Pulmonary artery endothelial cell (primary cell): Measurements from ENCODE around the gene CDK5RAP2. TPM values are rescaled to one million over a fixed set of nuclear protein-coding genes. Genes with fewer than 3 reads are reported as not detected.
"Not testable (repeated sequence)": the region's sequence is repeated elsewhere in the genome, so short reads cannot be mapped to it uniquely, and the experiment has no call there.

Experiments used
- DNase-seq: peaks from one replicate; pipeline ENCODE4 v3.0.0-alpha.2; 2011; ENCODE audit warnings: low read depth, low spot score
- total RNA-seq: library from RNA; depleted of rRNA; stranded (reverse); fragments of >200 nt; gene quantifications from 2 replicates; pipeline ENCODE4 v1.2.3, GENCODE V29; 2014

Gene CDK5RAP2
- total RNA-seq, 1 donor from 2014 or later, result 26.5 TPM

DNA sequence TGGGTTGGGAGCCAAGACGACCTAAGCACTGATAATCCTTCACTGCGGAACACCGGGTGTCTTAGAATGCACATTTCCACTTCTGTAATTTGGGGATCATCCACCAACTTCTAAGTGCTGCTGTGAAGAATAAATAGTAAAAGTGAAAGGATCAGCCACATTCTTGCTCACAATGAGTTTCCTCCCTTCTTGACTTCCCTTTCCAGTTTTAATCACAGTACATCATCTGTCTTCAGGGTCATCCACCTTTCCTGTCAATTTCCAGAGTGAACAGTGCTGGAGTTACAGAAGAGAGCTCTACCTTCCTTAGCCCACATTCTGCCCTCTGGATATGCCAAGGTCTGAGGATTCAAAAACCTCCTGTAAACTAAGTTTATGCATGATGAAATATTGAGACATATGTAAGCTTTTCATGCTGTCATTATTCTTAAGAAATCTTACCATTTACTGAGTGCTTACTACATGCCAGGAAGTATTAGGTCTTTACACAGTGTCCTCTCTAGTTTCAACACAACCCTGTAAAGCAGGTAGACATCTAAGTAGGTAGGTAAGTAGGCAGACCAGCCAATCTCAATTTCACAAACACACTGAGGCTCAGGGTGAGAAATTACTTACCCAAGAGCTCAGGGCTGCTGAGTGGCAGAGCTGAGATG, 105.2 kb downstream of the CDK5RAP2 start:
- no peak for DNase-seq

DNA sequence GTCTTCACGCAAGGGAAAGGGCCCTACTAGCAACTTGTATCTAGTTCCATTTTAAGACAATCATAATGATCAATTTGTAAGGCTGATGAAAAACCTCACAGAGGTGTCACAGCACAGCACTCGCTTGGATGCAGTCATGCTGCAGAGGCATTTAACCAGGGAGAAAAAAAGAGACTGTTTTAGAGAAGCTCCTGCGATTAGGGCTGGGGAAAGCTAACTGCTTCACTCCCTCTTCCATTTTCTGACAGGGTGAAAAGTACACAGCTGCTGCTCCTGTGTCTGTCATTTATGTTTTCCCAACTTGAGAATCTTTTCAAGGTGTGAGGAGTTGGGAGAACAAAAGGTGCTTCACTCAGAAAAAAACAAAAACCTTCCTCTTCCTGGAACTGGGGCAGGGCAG, 106.4 kb downstream of the CDK5RAP2 start:
- DNase-seq, result no peak

DNA sequence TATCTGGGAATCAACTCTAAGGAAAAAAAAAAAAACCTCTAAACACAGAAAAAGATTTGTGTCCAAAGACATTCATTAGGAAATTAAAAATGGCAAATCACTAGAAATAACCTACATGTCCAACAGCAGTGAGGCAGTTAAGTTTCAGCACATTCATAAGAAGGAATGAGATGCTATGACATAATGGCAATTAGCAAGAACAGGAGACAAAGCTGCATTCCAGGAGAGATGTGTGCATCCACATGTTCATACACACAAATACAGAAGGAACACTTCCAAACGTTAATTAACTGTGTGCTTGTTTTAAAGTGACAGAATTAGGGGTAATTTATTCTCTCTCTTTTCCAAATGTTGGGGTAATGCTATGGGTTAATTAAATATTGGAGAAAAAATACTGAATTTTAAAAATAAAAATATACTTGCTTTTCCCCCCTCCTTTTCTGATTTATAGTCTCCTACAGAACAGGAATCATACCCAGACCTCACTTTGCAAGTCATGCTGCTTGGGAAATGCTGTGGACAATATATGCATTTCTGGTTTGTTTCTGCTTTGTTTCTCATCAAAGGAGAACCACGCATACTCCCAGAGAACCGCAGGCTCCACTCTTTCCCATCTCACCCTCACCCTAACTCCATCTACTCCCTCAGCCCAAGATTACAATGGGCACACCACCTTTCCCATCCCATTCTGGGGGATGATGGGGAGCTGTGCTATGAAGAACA, 114.1 kb downstream of the CDK5RAP2 start:
- DNase-seq, result no peak

DNA sequence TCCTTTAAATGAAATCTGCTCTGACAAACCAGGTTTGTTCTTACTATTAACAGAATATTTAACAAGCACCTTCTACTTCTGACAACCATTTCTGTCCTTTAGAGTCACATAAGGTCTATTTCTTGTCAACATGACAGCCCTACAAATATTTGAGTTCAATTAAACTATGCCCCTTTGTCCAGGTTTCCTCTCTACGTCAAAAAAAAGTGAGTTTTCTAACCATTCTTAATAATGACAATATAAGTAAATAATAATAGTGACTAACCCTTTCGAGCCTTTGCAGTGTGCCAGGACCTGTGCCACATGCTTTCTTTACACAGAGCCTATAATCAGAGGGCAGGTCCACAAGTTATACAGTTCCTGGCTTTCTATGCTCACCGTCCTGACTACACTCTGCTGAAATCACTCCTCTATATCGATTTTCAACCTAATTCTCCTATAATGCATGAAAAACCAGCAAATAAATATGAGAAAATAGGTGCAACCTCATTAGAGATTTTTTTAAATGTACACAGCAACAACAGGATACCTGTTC, 115.0 kb downstream of the CDK5RAP2 start:
- no peak for DNase-seq

DNA sequence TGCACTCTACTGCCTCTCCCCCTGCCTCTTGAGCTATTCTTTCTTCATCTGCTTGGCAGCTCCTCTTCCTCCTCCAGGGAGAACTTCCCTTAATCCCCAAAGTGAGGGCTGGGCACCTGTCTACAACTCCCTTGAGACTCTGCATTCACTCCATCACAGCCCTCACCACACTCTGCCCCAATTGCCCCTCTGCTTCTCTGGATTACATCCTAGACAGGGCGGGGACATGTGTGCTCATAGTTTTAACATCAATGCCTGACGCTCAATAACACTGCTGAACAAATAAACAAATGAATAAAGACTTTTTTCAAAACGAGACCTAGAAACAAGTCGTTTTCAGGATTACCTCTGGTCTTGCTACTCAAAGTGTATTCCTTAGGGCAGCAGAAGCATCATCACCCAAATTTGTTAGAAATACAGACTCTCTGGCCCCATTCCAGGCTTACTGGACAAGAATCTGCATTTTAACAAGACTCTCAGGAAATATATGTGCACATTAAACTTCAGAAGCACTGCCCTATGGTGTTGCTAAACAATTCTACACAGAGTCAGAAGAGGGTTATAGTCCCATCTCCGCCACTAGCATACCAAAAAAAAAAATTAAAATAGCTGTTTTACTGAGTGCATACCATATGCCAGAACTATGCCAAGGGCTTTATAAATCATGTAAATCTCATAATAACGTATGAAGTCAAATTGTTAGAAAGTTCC, 115.6 kb downstream of the CDK5RAP2 start:
- DNase-seq, result no peak

DNA sequence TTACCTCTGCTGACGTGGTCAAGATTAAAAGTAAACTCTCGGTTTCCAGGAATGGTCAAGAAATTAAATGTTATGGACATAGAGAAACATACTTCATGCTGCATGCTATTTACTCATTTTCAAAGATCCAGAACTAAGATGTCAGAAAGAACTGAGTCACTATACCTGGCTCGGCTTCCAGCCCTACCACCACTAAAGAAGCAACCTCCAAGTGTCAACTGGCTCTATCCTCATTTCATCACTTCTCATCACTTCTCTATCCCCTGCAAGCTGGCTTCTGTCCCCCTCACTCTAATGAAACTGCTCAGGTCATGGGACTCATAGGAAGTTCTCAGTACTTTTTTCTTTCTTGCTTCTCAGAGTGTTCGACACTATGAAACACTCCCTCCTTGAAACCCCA, 116.2 kb downstream of the CDK5RAP2 start:
- no peak for DNase-seq

DNA sequence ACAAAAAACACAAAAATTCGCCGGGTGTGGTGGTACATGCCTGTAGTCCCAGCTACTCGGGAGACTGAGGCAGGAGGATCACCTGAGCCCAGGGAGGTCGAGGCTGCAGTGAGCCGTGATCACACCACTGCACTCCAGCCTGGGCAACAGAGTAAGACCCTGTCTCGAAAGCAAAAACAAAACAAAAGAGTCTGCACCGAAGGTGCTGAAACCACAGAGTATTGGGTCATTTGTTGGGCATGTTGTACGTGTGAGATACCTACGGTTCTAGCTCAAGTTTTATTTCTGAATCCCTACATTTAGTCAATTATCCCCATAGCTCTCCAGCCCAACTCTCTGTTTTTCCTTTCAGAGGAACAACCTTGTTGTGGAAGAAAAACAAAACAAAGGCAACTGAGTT, 118.3 kb downstream of the CDK5RAP2 start:
- DNase-seq, result not testable (repeated sequence)

DNA sequence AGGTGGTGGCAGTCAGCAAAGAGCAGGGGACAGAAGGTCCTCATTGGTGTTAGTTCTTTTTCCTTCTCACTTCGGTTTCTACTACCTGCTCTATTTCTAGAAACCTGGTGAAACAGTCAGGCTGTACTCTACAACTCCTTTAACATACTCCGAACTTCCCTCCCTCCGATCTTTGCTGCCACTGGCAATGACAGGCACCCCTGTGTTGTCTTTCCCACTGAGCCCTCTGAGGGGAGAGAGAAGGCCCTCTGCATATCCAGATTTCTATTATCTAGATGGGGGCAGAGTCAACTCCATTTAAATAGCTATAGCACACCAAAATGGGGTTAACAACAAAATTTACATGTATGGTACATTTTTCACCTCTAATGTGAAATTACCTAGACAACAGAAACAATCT, 123.7 kb downstream of the CDK5RAP2 start:
- DNase-seq, result no peak

DNA sequence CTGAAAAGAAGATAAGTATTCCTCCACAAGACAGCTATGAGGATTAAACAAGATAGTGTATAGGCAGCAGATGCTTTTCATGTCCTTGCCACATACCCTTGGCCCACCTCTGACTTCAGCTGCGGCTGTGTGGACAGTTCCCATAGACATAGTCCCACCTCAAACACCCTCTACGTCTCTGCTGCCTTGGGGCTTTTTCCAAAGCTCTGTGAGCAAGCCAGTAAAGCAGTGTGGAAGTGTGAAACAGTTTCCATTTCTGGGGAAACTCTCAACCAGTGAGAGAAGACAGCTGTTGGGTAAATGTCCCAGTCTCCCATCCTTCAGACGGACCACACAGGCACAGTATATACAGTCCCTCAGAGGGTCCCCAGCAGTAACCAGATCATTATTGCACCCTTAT, 125.5 kb downstream of the CDK5RAP2 start:
- DNase-seq, result no peak

DNA sequence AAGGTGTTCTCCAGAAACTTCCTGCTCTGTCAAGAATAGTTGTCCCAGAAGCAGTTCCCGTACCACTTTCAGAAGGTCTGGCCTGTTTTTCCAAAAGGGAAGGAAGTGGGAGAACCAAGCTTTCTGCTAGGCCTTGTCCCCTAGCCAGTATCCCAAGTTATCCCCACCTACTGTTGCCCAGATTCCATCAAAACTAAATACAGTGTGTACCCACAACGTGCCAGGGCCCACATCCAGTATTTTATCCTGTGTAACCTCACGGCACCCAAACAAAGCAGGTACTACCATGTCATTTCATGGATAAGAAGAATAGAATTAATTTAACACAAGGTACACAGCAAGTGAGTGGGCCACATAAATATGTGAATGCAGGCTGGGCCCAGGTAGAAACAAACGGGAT, 126.2 kb downstream of the CDK5RAP2 start:
- DNase-seq, result no peak

DNA sequence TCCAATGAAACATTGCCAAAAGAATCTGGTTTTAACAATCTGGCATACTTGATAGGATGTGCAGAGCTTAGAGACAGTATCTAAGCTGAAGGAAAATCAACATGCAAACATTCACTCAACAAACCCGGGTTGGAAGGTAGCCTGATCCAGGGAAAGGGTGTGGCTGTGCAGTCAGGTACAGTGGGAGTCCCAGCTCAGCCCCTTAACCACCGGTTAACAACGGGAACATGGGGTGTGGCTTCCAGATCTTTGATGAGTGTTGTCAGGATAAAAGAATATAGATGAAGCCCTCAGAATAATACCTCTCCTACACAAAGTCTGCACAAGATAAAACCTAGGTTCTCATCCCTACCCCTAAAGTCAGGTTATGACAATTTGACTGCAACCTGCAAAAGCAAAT, 127.3 kb downstream of the CDK5RAP2 start:
- no peak for DNase-seq

DNA sequence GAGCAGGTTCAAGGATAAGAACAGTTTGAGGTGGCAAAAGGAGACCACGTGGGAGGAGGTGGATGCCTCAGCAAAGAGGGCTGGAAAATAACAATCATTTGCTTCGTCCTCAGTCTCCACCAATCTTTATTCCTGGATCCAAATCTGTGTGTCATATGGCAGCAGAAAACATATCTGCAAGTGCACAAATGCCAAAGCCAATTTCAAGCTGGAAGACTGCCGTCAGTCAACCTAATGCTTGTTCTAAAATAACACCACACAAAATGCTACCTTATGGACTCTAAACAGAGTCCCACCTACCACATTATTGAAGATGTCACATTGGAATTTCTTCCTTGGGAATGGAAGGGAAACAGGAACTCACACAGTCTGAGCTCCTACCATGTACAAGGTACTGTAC, 129.1 kb downstream of the CDK5RAP2 start:
- DNase-seq, result no peak

DNA sequence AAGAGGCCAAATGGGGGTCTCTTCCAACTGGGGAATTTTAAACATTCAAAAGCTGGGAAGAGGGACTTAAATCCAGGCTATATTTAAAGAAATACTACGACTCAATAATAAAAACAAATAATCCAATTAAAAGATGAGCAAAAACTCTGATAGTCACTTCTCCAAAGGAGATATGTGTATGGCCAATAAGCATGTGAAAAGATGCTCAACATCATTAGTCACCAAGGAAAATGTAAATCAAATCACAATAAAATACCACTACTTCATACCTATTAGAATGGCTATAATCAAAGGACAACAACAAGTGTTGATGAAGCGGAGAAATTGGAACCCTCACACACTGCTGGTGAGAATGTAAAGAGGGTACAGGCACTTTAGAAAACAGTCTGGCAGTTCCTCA, 130.4 kb downstream of the CDK5RAP2 start:
- no peak for DNase-seq

DNA sequence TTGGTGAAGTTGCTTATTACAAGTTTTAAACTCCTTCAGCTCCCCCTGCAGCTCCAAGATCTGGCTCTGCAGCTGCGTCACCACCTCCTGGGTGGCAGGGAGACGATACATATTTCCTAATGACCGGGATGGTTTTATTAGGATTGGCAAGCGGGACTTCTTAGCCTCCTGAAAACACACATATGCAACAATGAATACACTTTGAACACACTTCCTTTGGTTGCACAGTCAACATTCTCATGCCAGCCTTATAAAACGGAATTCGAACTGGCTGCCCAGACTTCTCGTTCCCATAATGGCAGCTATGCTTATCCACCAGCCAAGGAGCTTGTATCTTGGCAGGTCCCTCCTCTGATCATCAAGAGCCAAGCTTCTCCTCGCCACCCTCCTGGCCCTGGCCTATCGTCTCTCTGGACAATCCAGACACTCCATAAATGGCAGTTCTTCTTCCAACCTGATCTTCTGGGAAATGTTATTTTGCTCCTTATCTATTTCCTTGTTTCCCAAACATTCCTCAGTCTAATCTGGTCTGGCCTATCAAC, 131.9 kb downstream of the CDK5RAP2 start:
- DNase-seq, result no peak

DNA sequence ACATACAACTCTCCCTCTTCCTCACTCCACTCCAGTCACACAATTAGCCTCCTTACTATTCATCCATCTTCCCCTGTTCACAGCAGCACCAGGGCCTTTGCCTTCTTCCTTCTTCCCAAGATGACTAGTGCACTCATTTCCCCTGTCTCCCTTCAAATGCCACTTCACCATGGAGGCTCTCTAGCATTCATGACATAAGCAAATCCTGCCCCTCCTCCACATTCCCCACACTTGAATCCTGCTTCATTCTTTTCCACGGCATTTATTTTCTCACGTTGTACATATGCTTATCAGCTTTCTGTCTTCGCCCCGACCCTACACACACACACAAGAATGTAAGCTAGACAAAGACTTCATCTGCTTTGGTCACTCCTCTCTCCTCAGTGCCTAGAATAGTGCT, 133.3 kb downstream of the CDK5RAP2 start:
- no peak for DNase-seq

DNA sequence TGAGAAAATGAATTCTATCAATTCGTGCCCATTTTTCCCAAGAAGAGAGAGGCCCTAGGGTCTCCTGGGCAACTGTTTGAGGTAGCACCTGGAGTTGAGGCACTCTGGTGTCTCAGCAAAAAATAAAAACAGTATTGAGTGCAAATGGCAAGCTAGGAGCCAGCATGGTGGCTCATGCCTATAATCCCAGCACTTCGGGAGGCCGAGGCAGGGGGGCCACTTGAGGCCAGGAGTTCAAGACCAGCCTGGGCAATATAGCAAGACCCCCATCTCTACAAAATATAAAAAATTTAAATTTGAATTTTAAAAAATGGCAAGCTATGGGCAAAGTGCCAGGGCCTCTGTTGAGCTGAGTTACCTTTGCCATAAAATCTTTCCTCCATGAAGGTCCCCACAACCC, 136.0 kb downstream of the CDK5RAP2 start:
- no peak for DNase-seq

DNA sequence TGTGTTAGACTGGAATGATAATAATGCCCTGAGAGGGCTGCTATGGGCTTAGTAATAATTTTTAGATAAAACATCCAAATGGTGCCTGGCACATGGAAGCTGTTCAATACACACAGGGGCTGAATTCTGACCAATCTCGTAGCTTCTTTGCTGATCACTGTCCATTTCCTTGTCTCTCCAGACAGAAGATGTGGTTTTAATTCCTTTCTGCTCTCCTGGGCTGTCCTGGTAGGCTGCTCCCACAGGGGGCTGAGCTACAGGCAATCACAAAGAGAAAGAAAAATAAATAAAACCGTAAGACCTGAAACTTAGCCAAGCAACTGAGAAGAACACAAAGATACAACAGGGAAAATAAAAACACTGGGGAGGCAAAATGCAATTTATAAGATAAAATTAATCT, 136.5 kb downstream of the CDK5RAP2 start:
- no peak for DNase-seq

DNA sequence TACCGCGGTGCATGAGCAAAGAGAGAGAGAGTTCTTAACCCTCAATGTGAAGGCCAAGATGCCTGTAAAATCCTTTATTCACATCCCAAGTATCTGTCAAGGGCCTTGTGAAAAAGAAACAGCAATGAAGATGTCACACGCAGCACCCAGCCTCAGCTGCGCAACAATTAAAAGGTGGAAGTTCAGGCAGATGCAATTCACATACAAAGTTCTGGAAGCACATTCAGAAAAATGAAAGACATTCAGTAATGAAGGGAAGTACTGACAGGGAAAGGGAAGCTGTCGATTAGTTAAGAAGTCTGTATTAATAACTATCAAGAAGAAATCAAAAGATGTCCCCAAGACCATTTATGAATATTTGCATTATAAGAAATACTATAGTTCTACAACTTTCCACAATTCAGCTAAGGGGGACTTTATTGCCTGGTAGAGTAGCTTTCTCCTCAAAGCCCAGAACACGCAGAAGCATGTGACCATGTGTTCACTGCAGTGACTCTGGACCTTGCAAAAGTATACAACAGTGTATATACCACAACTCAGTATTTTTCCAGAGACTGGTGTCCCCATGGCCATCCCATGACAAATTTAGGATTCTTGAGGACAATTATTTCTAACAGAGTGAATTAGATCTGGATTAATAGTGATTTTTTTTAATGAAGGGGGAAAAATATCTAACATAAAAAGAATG, 137.5 kb downstream of the CDK5RAP2 start:
- no peak for DNase-seq

DNA sequence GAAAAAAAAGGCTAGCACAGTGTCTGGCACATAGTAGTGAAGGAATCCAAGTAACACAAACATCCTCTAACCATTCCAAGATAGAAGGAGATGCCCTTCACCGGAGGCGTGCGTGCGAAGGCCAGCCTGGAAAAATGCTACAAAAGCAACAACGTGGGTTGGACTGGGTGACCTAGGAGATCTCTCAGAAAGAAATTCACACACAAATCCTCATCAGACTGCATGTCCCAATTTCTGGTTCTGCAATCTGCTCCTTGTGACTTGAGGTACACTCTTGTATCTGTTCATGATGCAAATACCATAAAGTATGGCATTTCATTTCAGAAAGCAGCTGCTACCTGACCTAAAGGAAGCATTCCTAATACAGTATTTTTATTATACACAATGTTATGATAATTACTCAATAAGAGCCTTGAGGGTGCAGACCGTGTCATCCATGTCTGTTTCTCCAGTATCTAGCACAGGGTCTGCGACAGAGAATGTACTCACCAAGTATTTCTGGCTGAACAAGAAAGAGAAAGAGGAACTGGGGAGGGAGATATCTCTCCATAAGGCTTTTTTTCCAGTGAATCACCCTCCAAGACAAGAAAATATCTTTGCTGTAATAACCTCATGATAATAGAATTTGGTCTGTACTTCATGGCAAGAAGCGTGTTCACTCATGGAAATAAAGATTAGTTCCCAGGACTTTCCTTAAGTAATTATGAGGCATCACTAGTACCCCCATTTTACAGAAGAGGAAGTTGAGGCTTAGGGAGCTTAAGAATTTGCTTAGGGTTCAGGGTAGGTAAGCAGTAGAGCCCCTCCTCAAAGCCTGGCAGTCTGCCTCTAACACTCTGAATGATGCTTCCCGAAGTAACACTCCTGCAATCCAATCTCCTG, 138.3 kb downstream of the CDK5RAP2 start:
- no peak for DNase-seq

DNA sequence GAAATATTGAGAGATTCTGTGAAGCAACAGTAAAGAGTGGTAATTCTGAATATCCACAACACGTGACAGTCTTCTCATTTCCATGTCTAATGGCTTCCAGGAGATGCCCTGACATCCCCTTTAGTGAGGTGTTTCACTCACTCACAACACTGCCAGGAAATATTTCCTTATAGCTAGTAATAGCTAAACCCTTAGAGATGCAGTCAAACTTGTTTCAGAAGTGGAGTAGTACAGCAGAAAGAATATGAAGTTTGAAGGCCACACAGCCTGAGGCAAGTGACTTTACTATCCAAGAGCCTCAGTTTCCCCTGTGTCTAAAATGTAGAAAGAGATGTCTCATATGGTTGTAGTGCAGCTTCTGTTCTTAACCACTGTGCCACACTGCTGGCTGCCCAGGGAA, 139.2 kb downstream of the CDK5RAP2 start:
- no peak for DNase-seq

DNA sequence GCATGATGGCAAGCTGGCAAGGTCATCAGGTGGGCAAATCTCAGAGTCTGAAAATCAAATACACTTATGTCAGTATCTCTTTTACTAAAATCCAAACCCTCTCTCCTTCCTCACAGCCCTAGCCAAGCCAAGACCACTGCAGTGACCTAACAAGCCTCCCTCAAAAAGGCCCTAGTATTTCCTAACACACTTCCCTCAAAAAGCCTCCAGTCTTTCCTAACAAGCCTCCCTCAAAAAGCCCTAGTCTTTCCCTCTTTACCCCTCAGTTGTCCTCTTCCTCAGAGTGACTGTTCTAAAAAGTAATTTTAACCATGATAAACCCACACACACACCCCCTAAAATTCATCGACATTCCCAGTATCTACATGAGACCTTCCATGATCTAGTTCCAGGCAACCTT, 140.0 kb downstream of the CDK5RAP2 start:
- no peak for DNase-seq
